ENCODE measurements around the gene ELL2.
"Not testable (repeated sequence)": the region's sequence is repeated elsewhere in the genome, so short reads cannot be mapped to it uniquely, and the experiment has no call there.

Gene ELL2

GRCh38 chr5:95861221-95861863 lies 100.3 kb downstream of the ELL2 start:
- ATAC-seq (ENCODE audit: low read depth) (no peak), DNase-seq (ENCODE audit: low spot score in 2 of 2) (no peak)
- no peaks in the 10 kb centered on the region for H3K36me3 Mint-ChIP-seq
- H3K4me3 Mint-ChIP-seq = peak overlapping the region; percentile 0
- peaks cover 14% of the 10 kb centered on the region for H3K4me1 Mint-ChIP-seq
- no peak overlapping the region for H3K27ac Mint-ChIP-seq
- H3K9me3 Mint-ChIP-seq = no peaks in the 10 kb centered on the region
- H3K27me3 Mint-ChIP-seq = peaks cover 4% of the 10 kb centered on the region

- H3K36me3 Mint-ChIP-seq = no peaks in the 10 kb centered on the region
- no peak overlapping the region for H3K27ac Mint-ChIP-seq
- peaks cover 14% of the 10 kb centered on the region for H3K4me1 Mint-ChIP-seq
- ATAC-seq (ENCODE audit: low read depth) (no peak), DNase-seq (ENCODE audit: low spot score in 2 of 2) (no peak)
- no peak overlapping the region for H3K4me3 Mint-ChIP-seq
- no peaks in the 10 kb centered on the region for H3K9me3 Mint-ChIP-seq
- peaks cover 4% of the 10 kb centered on the region for H3K27me3 Mint-ChIP-seq
Observed at GRCh38 chr5:95859661-95860060, 102.0 kb downstream of the ELL2 start.

GRCh38 chr5:95858661-95859595 lies 102.7 kb downstream of the ELL2 start:
- no peak overlapping the region for H3K27ac Mint-ChIP-seq
- DNase-seq (ENCODE audit: low spot score in 2 of 2) (peak; percentile 84 to 92), ATAC-seq (ENCODE audit: low read depth) (peak; percentile 93)
- H3K4me3 Mint-ChIP-seq = peak overlapping the region; percentile 67
- H3K36me3 Mint-ChIP-seq = no peaks in the 10 kb centered on the region
- no peaks in the 10 kb centered on the region for H3K9me3 Mint-ChIP-seq
- peaks cover 14% of the 10 kb centered on the region for H3K4me1 Mint-ChIP-seq
- peaks cover 4% of the 10 kb centered on the region for H3K27me3 Mint-ChIP-seq

- Mint-ChIP-seq H3K9me3 (no peaks in the 10 kb centered on the region), H3K27me3 (peaks cover 3% of the 10 kb centered on the region), H3K27ac (no peak overlapping the region), H3K4me1 (peaks cover 14% of the 10 kb centered on the region), H3K4me3 (no peak overlapping the region), H3K36me3 (no peaks in the 10 kb centered on the region)
- no peak for DNase-seq (ENCODE audit: low spot score in 2 of 2)
- no peak for ATAC-seq (ENCODE audit: low read depth)
Observed at GRCh38 chr5:95858023-95858461, 103.6 kb downstream of the ELL2 start.

- peaks cover 2% of the 10 kb centered on the region for H3K27me3 Mint-ChIP-seq
- no peak for ATAC-seq (ENCODE audit: low read depth)
- DNase-seq (ENCODE audit: low spot score in 2 of 2) = no peak
- H3K9me3 Mint-ChIP-seq = no peaks in the 10 kb centered on the region
- peaks cover 13% of the 10 kb centered on the region for H3K4me1 Mint-ChIP-seq
- H3K36me3 Mint-ChIP-seq = no peaks in the 10 kb centered on the region
- no peak overlapping the region for H3K4me3 Mint-ChIP-seq
- H3K27ac Mint-ChIP-seq = no peak overlapping the region
Observed at GRCh38 chr5:95857185-95857945, 104.3 kb downstream of the ELL2 start.

GRCh38 chr5:95856501-95856981 lies 105.1 kb downstream of the ELL2 start:
- no peak for ATAC-seq (ENCODE audit: low read depth)
- no peak for DNase-seq (ENCODE audit: low spot score in 2 of 2)
- peaks cover 2% of the 10 kb centered on the region for H3K27me3 Mint-ChIP-seq
- H3K4me3 Mint-ChIP-seq = no peak overlapping the region
- H3K4me1 Mint-ChIP-seq = peaks cover 10% of the 10 kb centered on the region
- no peaks in the 10 kb centered on the region for H3K9me3 Mint-ChIP-seq
- H3K27ac Mint-ChIP-seq = no peak overlapping the region
- no peaks in the 10 kb centered on the region for H3K36me3 Mint-ChIP-seq

- ATAC-seq (ENCODE audit: low read depth) (no peak), DNase-seq (ENCODE audit: low spot score in 2 of 2) (no peak)
- H3K27ac Mint-ChIP-seq = no peak overlapping the region
- no peak overlapping the region for H3K4me3 Mint-ChIP-seq
- H3K4me1 Mint-ChIP-seq = no peaks in the 10 kb centered on the region
- no peaks in the 10 kb centered on the region for H3K27me3 Mint-ChIP-seq
- no peaks in the 10 kb centered on the region for H3K36me3 Mint-ChIP-seq
- H3K9me3 Mint-ChIP-seq = no peaks in the 10 kb centered on the region
Observed at GRCh38 chr5:95853490-95853889, 108.2 kb downstream of the ELL2 start.

- Mint-ChIP-seq H3K27ac (no peak overlapping the region), H3K36me3 (no peaks in the 10 kb centered on the region)
- DNase-seq (ENCODE audit: low spot score in 2 of 2) = no peak
Observed at GRCh38 chr5:95852567-95852966, 109.1 kb downstream of the ELL2 start.

GRCh38 chr5:95851141-95851540 lies 110.5 kb downstream of the ELL2 start:
- not testable (repeated sequence) for H3K27me3 Mint-ChIP-seq; H3K27ac Mint-ChIP-seq; H3K36me3 Mint-ChIP-seq; ATAC-seq (ENCODE audit: low read depth); H3K4me1 Mint-ChIP-seq; H3K9me3 Mint-ChIP-seq; DNase-seq (ENCODE audit: low spot score in 2 of 2); H3K4me3 Mint-ChIP-seq

More at GRCh38 chr5:95852567-95852966, 109.1 kb downstream of the ELL2 start:
- no peaks in the 10 kb centered on the region for H3K27me3 Mint-ChIP-seq
- ATAC-seq (ENCODE audit: low read depth) = no peak
- no peak overlapping the region for H3K4me3 Mint-ChIP-seq
- H3K4me1 Mint-ChIP-seq = no peaks in the 10 kb centered on the region
- H3K9me3 Mint-ChIP-seq = no peaks in the 10 kb centered on the region

GRCh38 chr5:95850391-95850894 lies 111.2 kb downstream of the ELL2 start:
- no peak for ATAC-seq (ENCODE audit: low read depth)

GRCh38 chr5:95848701-95849100 lies 113.0 kb downstream of the ELL2 start:
- H3K4me3 Mint-ChIP-seq = no peak overlapping the region
- no peak for DNase-seq (ENCODE audit: low spot score in 2 of 2)
- H3K9me3 Mint-ChIP-seq = no peaks in the 10 kb centered on the region
- no peaks in the 10 kb centered on the region for H3K36me3 Mint-ChIP-seq
- no peaks in the 10 kb centered on the region for H3K4me1 Mint-ChIP-seq
- H3K27ac Mint-ChIP-seq = no peak overlapping the region
- no peaks in the 10 kb centered on the region for H3K27me3 Mint-ChIP-seq
- no peak for ATAC-seq (ENCODE audit: low read depth)

More at GRCh38 chr5:95850391-95850894, 111.2 kb downstream of the ELL2 start:
- H3K36me3 Mint-ChIP-seq = no peaks in the 10 kb centered on the region
- no peaks in the 10 kb centered on the region for H3K9me3 Mint-ChIP-seq
- no peak overlapping the region for H3K4me3 Mint-ChIP-seq
- no peak for DNase-seq (ENCODE audit: low spot score in 2 of 2)
- no peaks in the 10 kb centered on the region for H3K4me1 Mint-ChIP-seq
- H3K27ac Mint-ChIP-seq = no peak overlapping the region
- no peaks in the 10 kb centered on the region for H3K27me3 Mint-ChIP-seq

GRCh38 chr5:95847261-95847592 lies 114.4 kb downstream of the ELL2 start:
- no peaks in the 10 kb centered on the region for H3K36me3 Mint-ChIP-seq
- ATAC-seq (ENCODE audit: low read depth) (no peak), DNase-seq (ENCODE audit: low spot score in 2 of 2) (no peak)
- H3K27ac Mint-ChIP-seq = no peak overlapping the region
- no peaks in the 10 kb centered on the region for H3K27me3 Mint-ChIP-seq
- H3K9me3 Mint-ChIP-seq = no peaks in the 10 kb centered on the region
- peaks cover 8% of the 10 kb centered on the region for H3K4me1 Mint-ChIP-seq
- no peak overlapping the region for H3K4me3 Mint-ChIP-seq

GRCh38 chr5:95846554-95847260 lies 114.9 kb downstream of the ELL2 start:
- DNase-seq (ENCODE audit: low spot score in 2 of 2) (peak; percentile 65 to 68), ATAC-seq (ENCODE audit: low read depth) (peak; percentile 73)
- Mint-ChIP-seq H3K4me3 (no peak overlapping the region), H3K36me3 (no peaks in the 10 kb centered on the region), H3K4me1 (peaks cover 8% of the 10 kb centered on the region), H3K9me3 (no peaks in the 10 kb centered on the region), H3K27me3 (no peaks in the 10 kb centered on the region), H3K27ac (no peak overlapping the region)

All from memory B cell (primary cell).